HepG2 (cell line): Measurements from ENCODE around the gene DUOXA1. TPM values are rescaled to one million over a fixed set of nuclear protein-coding genes. Genes with fewer than 3 reads are reported as not detected.

ENCODE experiments used
- ATAC-seq: fragments of 200-7000 bp; cut with Tn5 transposase; 3 replicates; pipeline ENCODE4 v1.9.1; 2020; ENCODE audit warnings: mild to moderate bottlenecking, moderate library complexity
- BruUV-seq: library from RNA; stranded (reverse); fragments of 400-500 nt; replicated peaks from 2 replicates; lab custom pipeline; 2021; lab: Mats Ljungman, UMichigan
- CTCF ChIA-PET: fragments of 300-600 bp; formaldehyde crosslinking; extraction: SDS; loops from one replicate; lab custom pipeline; 2021; ENCODE audit warnings: low total read pairs, inconsistent platforms, low intra/inter-chr PET ratio; lab: Yijun Ruan, JAX
- POLR2A ChIA-PET: fragments of 350-600 bp; sonication (Branson Sonifier 250); formaldehyde crosslinking; loops from one replicate; lab custom pipeline; 2020; ENCODE audit warnings: antibody characterized with exemption, inconsistent platforms; lab: Yijun Ruan, JAX
- DNase-seq: peaks from one replicate; pipeline ENCODE4 v3.0.0-alpha.2; 2015; ENCODE audit warnings: low spot score
- FAIRE-seq: peaks from 3 replicates; lab custom pipeline; 2011; peaks lifted over from hg19 to GRCh38; lab: Jason Lieb, UNC
- H2AFZ ChIP-seq: one replicate; pipeline ENCODE4 v1.6.1; 2011; ENCODE audit warnings: low read length, inconsistent platforms
- H3K27ac ChIP-seq: fragments of 300-600 bp; 3 replicates; pipeline ENCODE4 v1.8.0; 2011; ENCODE audit warnings: mixed run types, mild to moderate bottlenecking, mixed read lengths, low read length, inconsistent platforms; ENCODE audit not compliant: insufficient read depth; ENCODE audit errors: extremely low read length
- H3K27me3 ChIP-seq, 2 experiments: fragments of 200-600 bp in 1 of 2; 2 replicates in 1 of 2; 3 replicates in 1 of 2; pipeline versions ENCODE4 v1.6.0 to v1.8.0; 2011; ENCODE audit warnings: low read length in 2 of 2, mild to moderate bottlenecking in 2 of 2, moderate library complexity in 2 of 2, inconsistent platforms in 1 of 2; ENCODE audit not compliant: insufficient read depth in 2 of 2, control insufficient read depth in 1 of 2
- H3K36me3 ChIP-seq, 2 experiments: fragments of 200-600 bp in 1 of 2; replicated peaks in 1 of 2; 2 replicates in 1 of 2; 3 replicates in 1 of 2; pipeline versions ENCODE4 v1.5.1 to v1.8.0; 2011; ENCODE audit warnings: low read length in 2 of 2, inconsistent platforms in 1 of 2; ENCODE audit not compliant: insufficient read depth in 2 of 2, control insufficient read depth in 1 of 2
- H3K4me1 ChIP-seq: 2 replicates; pipeline ENCODE4 v1.5.1; 2012; ENCODE audit warnings: low read length, inconsistent platforms; ENCODE audit not compliant: insufficient read depth
- H3K4me2 ChIP-seq: 2 replicates; pipeline ENCODE4 v1.6.0; 2011; ENCODE audit warnings: low read depth, low read length, inconsistent platforms
- H3K4me3 ChIP-seq, 3 experiments: fragments of 200-600 bp in 1 of 3; sonication (generic), shearing (Covaris generic) in 1 of 3; replicated peaks in 1 of 3; 2 replicates each; pipeline ENCODE4 v1.5.1; 2011 to 2016; ENCODE audit warnings: low read length in 3 of 3, inconsistent platforms in 2 of 3, low read depth in 2 of 3, mild to moderate bottlenecking in 2 of 3, control low read depth in 1 of 3, mixed read lengths in 1 of 3; ENCODE audit not compliant: insufficient read depth in 1 of 3
- H3K79me2 ChIP-seq: one replicate; pipeline ENCODE4 v1.6.1; 2011; ENCODE audit warnings: low read length, inconsistent platforms; ENCODE audit not compliant: insufficient read depth
- H3K9ac ChIP-seq: 2 replicates; pipeline ENCODE4 v1.6.0; 2011; ENCODE audit warnings: mild to moderate bottlenecking, low read depth, low read length, inconsistent platforms; ENCODE audit not compliant: insufficient read depth
- H3K9me3 ChIP-seq: 2 replicates; pipeline ENCODE4 v1.5.1; 2012; ENCODE audit warnings: mild to moderate bottlenecking, low read length
- H4K20me1 ChIP-seq: 2 replicates; pipeline ENCODE4 v1.6.0; 2011; ENCODE audit warnings: inconsistent platforms, mild to moderate bottlenecking, low read length, moderate library complexity; ENCODE audit not compliant: insufficient read depth
- ELF4 ChIP-seq: sonication (generic); formaldehyde crosslinking; IDR thresholded peaks from 2 replicates; pipeline ENCODE4 v1.5.0; 2020; ENCODE audit warnings: missing genetic modification reagents, mild to moderate bottlenecking, moderate library complexity, borderline replicate concordance
- HNRNPUL1 ChIP-seq: fragments of 200-400 bp; formaldehyde crosslinking; IDR thresholded peaks from 2 replicates; pipeline ENCODE4 v1.6.1; 2017; ENCODE audit warnings: low read depth, mild to moderate bottlenecking, low read length, moderate library complexity
- JUN ChIP-seq: sonication (generic); formaldehyde crosslinking; IDR thresholded peaks from 2 replicates; pipeline ENCODE4 v1.4.0; 2020; ENCODE audit warnings: mild to moderate bottlenecking, missing genetic modification reagents
- KDM1A ChIP-seq: IDR thresholded peaks from 2 replicates; pipeline ENCODE4 v1.6.1; 2016; ENCODE audit warnings: missing compliant biosample characterization
- TBX3 ChIP-seq: fragments of 450-650 bp; IDR thresholded peaks from 2 replicates; pipeline ENCODE4 v1.6.1; 2017; ENCODE audit warnings: antibody characterized with exemption, mild to moderate bottlenecking, inconsistent platforms, borderline replicate concordance
- ZKSCAN5 ChIP-seq: sonication (generic); formaldehyde crosslinking; IDR thresholded peaks from 2 replicates; pipeline ENCODE4 v1.5.1; 2020; ENCODE audit warnings: mild to moderate bottlenecking, missing genetic modification reagents
- ZNF17 ChIP-seq: sonication (generic); formaldehyde crosslinking; IDR thresholded peaks from 2 replicates; pipeline ENCODE4 v1.5.0; 2020; ENCODE audit warnings: mild to moderate bottlenecking, missing genetic modification reagents
- ZNF530 ChIP-seq: sonication (generic); formaldehyde crosslinking; IDR thresholded peaks from 2 replicates; pipeline ENCODE4 v1.5.0; 2020; ENCODE audit warnings: low read depth, mild to moderate bottlenecking, missing genetic modification reagents
- ZNF674 ChIP-seq: sonication (generic); formaldehyde crosslinking; IDR thresholded peaks from 2 replicates; pipeline ENCODE4 v1.5.0; 2020; ENCODE audit warnings: low read depth, mild to moderate bottlenecking, missing genetic modification reagents
- ZNF781 ChIP-seq: sonication (generic); formaldehyde crosslinking; IDR thresholded peaks from 2 replicates; pipeline ENCODE4 v1.5.1; 2020; ENCODE audit warnings: borderline replicate concordance, mild to moderate bottlenecking, missing genetic modification reagents; ENCODE audit errors: not compliant biosample characterization
- WGBS: methylation state at CpG from one replicate; pipeline ENCODE4 v1.1.6; 2017; ENCODE audit warnings: low lambda C conversion rate; 5-methylcytosine and 5-hydroxymethylcytosine counted together
- in situ Hi-C: cut with HindIII; loops from 2 replicates; pipeline ENCODE4 v1.10.0; 2017; ENCODE audit warnings: low pct_unique_long_range_greater_than_20kb; ENCODE audit not compliant: extremely low pct_ligation_motif_present
- intact Hi-C: fragments of 100-400 bp; cut with micrococcal nuclease; formaldehyde crosslinking; loops from one replicate; pipeline ENCODE4 v1.10.0; 2022; ENCODE audit not compliant: unreplicated experiment
- polyA plus RNA-seq, 8 experiments: library from polyadenylated mRNA; depleted of rRNA in 3 of 8; stranded (reverse) in 7 of 8; unstranded in 1 of 8; fragments of >200 nt; fragmentation: Illumina TruSeq in 4 of 8; extraction: Trizol in 4 of 8; gene quantifications; 2 replicates each; pipeline versions ENCODE4 v1.2.1 to v1.2.3, GENCODE V29; 2011 to 2016; ENCODE audit warnings: low read depth in 4 of 8, missing spikeins in 1 of 8, mixed read lengths in 1 of 8; ENCODE audit not compliant: insufficient read depth in 1 of 8
- total RNA-seq, 5 experiments: library from RNA; depleted of rRNA; stranded (reverse); fragments of >200 nt; fragmentation: Illumina TruSeq; extraction: Trizol; gene quantifications; 2 replicates each; pipeline ENCODE4 v1.2.3, GENCODE V29; 2016; ENCODE audit warnings: low read depth in 1 of 5
- TF ChIP-seq, protein P1 (sequence below): sonication (generic); formaldehyde crosslinking; IDR thresholded peaks from 2 replicates; pipeline ENCODE4 v1.4.0; 2020; ENCODE audit warnings: missing genetic modification reagents, mild to moderate bottlenecking, borderline replicate concordance
- TF ChIP-seq, protein P2 (sequence below): sonication (generic); formaldehyde crosslinking; IDR thresholded peaks from 2 replicates; pipeline ENCODE4 v1.5.0; 2020; ENCODE audit warnings: mild to moderate bottlenecking, missing genetic modification reagents, borderline replicate concordance
- TF ChIP-seq, protein P3 (sequence below): sonication (generic); formaldehyde crosslinking; IDR thresholded peaks from 2 replicates; pipeline ENCODE4 v1.5.0; 2020; ENCODE audit warnings: missing genetic modification reagents

DUOXA1 gene
- total and polyA plus RNA-seq, 2 of the 13 experiments (the other 11 are each of a cell fraction or from before 2014, with no cell fraction given) = not detected

DNA sequence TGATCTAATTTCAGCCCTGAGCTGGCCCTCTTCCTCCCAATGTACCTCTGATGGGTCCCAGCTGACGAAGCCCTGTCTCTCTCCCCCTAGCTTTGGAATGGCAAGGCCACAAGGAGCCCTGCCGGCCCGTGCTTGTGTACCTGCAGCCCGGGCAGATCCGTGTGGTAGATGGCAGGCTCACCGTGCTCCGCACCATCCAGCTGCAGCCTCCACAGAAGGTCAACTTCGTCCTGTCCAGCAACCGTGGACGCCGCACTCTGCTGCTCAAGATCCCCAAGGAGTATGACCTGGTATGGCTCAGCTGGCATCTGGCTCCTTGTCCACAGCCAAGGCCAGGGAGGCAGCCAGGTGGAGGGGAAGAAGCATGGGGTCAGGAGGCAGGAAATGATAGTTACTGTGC, 14.3 kb upstream of the DUOXA1 start:
- in situ Hi-C loops (no loop called here), intact Hi-C loops (no loop called here)
- no peaks in the 10 kb centered on the region for H3K9me3 ChIP-seq
- POLR2A ChIA-PET = no interaction called here
- H3K4me3 ChIP-seq = no peak overlapping the region
- H3K4me1 ChIP-seq = peaks cover 8% of the 10 kb centered on the region
- DNase-seq (no peak), ATAC-seq (no peak), FAIRE-seq (no peak)
- no peak overlapping the region for H3K4me2 ChIP-seq
- WGBS = 33% methylated on average over 5 of the region's 11 CpGs
- TF ChIP-seq, protein P1, sequence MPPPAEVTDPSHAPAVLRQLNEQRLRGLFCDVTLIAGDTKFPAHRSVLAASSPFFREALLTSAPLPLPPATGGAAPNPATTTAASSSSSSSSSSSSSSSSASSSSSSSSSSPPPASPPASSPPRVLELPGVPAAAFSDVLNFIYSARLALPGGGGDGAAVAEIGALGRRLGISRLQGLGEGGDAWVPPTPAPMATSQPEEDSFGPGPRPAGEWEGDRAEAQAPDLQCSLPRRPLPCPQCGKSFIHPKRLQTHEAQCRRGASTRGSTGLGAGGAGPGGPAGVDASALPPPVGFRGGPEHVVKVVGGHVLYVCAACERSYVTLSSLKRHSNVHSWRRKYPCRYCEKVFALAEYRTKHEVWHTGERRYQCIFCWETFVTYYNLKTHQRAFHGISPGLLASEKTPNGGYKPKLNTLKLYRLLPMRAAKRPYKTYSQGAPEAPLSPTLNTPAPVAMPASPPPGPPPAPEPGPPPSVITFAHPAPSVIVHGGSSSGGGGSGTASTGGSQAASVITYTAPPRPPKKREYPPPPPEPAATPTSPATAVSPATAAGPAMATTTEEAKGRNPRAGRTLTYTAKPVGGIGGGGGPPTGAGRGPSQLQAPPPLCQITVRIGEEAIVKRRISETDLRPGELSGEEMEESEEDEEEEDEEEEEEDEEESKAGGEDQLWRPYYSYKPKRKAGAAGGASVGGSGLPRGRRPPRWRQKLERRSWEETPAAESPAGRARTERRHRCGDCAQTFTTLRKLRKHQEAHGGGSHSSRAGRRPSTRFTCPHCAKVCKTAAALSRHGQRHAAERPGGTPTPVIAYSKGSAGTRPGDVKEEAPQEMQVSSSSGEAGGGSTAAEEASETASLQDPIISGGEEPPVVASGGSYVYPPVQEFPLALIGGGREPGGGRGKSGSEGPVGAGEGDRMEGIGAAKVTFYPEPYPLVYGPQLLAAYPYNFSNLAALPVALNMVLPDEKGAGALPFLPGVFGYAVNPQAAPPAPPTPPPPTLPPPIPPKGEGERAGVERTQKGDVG = no peak
- TF ChIP-seq, protein P2, sequence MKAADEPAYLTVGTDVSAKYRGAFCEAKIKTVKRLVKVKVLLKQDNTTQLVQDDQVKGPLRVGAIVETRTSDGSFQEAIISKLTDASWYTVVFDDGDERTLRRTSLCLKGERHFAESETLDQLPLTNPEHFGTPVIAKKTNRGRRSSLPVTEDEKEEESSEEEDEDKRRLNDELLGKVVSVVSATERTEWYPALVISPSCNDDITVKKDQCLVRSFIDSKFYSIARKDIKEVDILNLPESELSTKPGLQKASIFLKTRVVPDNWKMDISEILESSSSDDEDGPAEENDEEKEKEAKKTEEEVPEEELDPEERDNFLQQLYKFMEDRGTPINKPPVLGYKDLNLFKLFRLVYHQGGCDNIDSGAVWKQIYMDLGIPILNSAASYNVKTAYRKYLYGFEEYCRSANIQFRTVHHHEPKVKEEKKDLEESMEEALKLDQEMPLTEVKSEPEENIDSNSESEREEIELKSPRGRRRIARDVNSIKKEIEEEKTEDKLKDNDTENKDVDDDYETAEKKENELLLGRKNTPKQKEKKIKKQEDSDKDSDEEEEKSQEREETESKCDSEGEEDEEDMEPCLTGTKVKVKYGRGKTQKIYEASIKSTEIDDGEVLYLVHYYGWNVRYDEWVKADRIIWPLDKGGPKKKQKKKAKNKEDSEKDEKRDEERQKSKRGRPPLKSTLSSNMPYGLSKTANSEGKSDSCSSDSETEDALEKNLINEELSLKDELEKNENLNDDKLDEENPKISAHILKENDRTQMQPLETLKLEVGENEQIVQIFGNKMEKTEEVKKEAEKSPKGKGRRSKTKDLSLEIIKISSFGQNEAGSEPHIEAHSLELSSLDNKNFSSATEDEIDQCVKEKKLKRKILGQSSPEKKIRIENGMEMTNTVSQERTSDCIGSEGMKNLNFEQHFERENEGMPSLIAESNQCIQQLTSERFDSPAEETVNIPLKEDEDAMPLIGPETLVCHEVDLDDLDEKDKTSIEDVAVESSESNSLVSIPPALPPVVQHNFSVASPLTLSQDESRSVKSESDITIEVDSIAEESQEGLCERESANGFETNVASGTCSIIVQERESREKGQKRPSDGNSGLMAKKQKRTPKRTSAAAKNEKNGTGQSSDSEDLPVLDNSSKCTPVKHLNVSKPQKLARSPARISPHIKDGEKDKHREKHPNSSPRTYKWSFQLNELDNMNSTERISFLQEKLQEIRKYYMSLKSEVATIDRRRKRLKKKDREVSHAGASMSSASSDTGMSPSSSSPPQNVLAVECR (CRISPR knock-in tag) = no peak
- no peak for TF ChIP-seq ELF4 (CRISPR knock-in tag)
- TF ChIP-seq ZNF781 (CRISPR knock-in tag) = no peak
- TF ChIP-seq TBX3 = no peak
- no peak for TF ChIP-seq JUN (CRISPR knock-in tag)
- no peak for TF ChIP-seq ZNF674
- no peak for TF ChIP-seq ZNF530 (CRISPR knock-in tag)
- TF ChIP-seq ZNF17 = no peak
- TF ChIP-seq, protein P3, sequence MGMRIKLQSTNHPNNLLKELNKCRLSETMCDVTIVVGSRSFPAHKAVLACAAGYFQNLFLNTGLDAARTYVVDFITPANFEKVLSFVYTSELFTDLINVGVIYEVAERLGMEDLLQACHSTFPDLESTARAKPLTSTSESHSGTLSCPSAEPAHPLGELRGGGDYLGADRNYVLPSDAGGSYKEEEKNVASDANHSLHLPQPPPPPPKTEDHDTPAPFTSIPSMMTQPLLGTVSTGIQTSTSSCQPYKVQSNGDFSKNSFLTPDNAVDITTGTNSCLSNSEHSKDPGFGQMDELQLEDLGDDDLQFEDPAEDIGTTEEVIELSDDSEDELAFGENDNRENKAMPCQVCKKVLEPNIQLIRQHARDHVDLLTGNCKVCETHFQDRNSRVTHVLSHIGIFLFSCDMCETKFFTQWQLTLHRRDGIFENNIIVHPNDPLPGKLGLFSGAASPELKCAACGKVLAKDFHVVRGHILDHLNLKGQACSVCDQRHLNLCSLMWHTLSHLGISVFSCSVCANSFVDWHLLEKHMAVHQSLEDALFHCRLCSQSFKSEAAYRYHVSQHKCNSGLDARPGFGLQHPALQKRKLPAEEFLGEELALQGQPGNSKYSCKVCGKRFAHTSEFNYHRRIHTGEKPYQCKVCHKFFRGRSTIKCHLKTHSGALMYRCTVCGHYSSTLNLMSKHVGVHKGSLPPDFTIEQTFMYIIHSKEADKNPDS (CRISPR knock-in tag) = no peak
- no peak for TF ChIP-seq KDM1A (CRISPR knock-in tag)
- TF ChIP-seq ZKSCAN5 (CRISPR knock-in tag) = no peak
- no peak for TF ChIP-seq HNRNPUL1
- no peaks in the 10 kb centered on the region for H3K36me3 ChIP-seq
- H3K27ac ChIP-seq = no peak overlapping the region
- H3K27me3 ChIP-seq = peaks cover 0 to 27% of the 10 kb centered on the region in 2 experiments; a peak in 1 of 5 replicates
- no peak overlapping the region for H3K9ac ChIP-seq
- no peaks in the 10 kb centered on the region for H4K20me1 ChIP-seq
- no TSS peak for BruUV-seq
- CTCF ChIA-PET = no interaction called here
- no peak overlapping the region for H2AFZ ChIP-seq
- no peaks in the 10 kb centered on the region for H3K79me2 ChIP-seq
